ENCODE data around the gene ZSCAN4. TPM values are rescaled to one million over a fixed set of nuclear protein-coding genes. Genes with fewer than 3 reads are reported as not detected.
A peak's percentile ranks its signal among the peaks of the same experiment; 100 is the strongest.

ZSCAN4 gene
- total RNA-seq, 1 experiment from 2014 or later, result not detected

- intact Hi-C loops (cut with micrococcal nuclease), result no loop called here
- peaks cover 46% of the 10 kb centered on the region for H3K36me3 Mint-ChIP-seq (ENCODE audit: insufficient read depth, unreplicated experiment)
- H3K4me1 Mint-ChIP-seq (ENCODE audit: insufficient read depth, unreplicated experiment), result no peaks in the 10 kb centered on the region
- no TSS peak for BruUV-seq (replicated peaks)
- no peak overlapping the region for H3K4me3 Mint-ChIP-seq (ENCODE audit: unreplicated experiment)
- POLR2A ChIA-PET, result interaction anchor here (3.0 kb wide), 1 partner anchor 9 kb away, joined by 13 read pairs; the partner anchor contains the start of gene ZNF211
- H3K9me3 Mint-ChIP-seq (ENCODE audit: unreplicated experiment), result peaks cover 36% of the 10 kb centered on the region
- no peak for DNase-seq (ENCODE audit: unreplicated experiment)
- CTCF ChIA-PET, result interaction anchor here (0.6 kb wide), 1 partner anchor 261 kb away, joined by 3 read pairs; no protein-coding TSS in a partner anchor
- no peak overlapping the region for H3K27ac Mint-ChIP-seq (ENCODE audit: low read depth, unreplicated experiment)
- TF ChIP-seq CTCF (IDR thresholded peaks at IDR 0.05; ENCODE audit: unreplicated experiment), result no peak
- H3K27me3 Mint-ChIP-seq (ENCODE audit: insufficient read depth, unreplicated experiment), result no peaks in the 10 kb centered on the region
Measured at GRCh38 chr19:57642396-57643046, 26.2 kb upstream of the ZSCAN4 start.

- Mint-ChIP-seq H3K36me3 (ENCODE audit: insufficient read depth, unreplicated experiment) (peaks cover 36% of the 10 kb centered on the region), H3K9me3 (ENCODE audit: unreplicated experiment) (peaks cover 30% of the 10 kb centered on the region), H3K4me3 (ENCODE audit: unreplicated experiment) (no peak overlapping the region), H3K4me1 (ENCODE audit: insufficient read depth, unreplicated experiment) (no peaks in the 10 kb centered on the region), H3K27me3 (ENCODE audit: insufficient read depth, unreplicated experiment) (no peaks in the 10 kb centered on the region), H3K27ac (ENCODE audit: low read depth, unreplicated experiment) (no peak overlapping the region)
- no peak for TF ChIP-seq CTCF (IDR thresholded peaks at IDR 0.05; ENCODE audit: unreplicated experiment)
- no peak for DNase-seq (ENCODE audit: unreplicated experiment)
- BruUV-seq (replicated peaks), result no TSS peak
- POLR2A ChIA-PET, result interaction anchor here (0.8 to 3.0 kb wide), 3 partner anchors 10 to 21 kb away, joined by 3 to 13 read pairs (median 3); partner anchors contain the start of gene ZNF211
- CTCF ChIA-PET, result interaction anchor here (0.6 to 0.9 kb wide), 2 partner anchors 20 to 164 kb away, joined by 3 to 4 read pairs; no protein-coding TSS in a partner anchor
- intact Hi-C loops (cut with micrococcal nuclease), result no loop called here
Measured at GRCh38 chr19:57643734-57644133, 25.0 kb upstream of the ZSCAN4 start.

- no TSS peak for BruUV-seq (replicated peaks)
- Mint-ChIP-seq H3K4me1 (ENCODE audit: insufficient read depth, unreplicated experiment) (no peaks in the 10 kb centered on the region), H3K4me3 (ENCODE audit: unreplicated experiment) (no peak overlapping the region), H3K27ac (ENCODE audit: low read depth, unreplicated experiment) (no peak overlapping the region), H3K9me3 (ENCODE audit: unreplicated experiment) (peaks cover 33% of the 10 kb centered on the region), H3K27me3 (ENCODE audit: insufficient read depth, unreplicated experiment) (no peaks in the 10 kb centered on the region), H3K36me3 (ENCODE audit: insufficient read depth, unreplicated experiment) (peaks cover 5% of the 10 kb centered on the region)
- DNase-seq (ENCODE audit: unreplicated experiment), result no peak
- TF ChIP-seq CTCF (IDR thresholded peaks at IDR 0.05; ENCODE audit: unreplicated experiment), result no peak
- ChIA-PET POLR2A (interaction anchor here (0.6 to 1.1 kb wide), 2 partner anchors 32 to 161 kb away, joined by 3 read pairs; no protein-coding TSS in a partner anchor), CTCF (no interaction called here)
- intact Hi-C loops (cut with micrococcal nuclease), result no loop called here
Measured at GRCh38 chr19:57648331-57649003, 20.3 kb upstream of the ZSCAN4 start.

GRCh38 chr19:57651654-57651996, 17.1 kb upstream of the ZSCAN4 start:
- no TSS peak for BruUV-seq (replicated peaks)

More at GRCh38 chr19:57651654-57651996, 17.1 kb upstream of the ZSCAN4 start:
- H3K36me3 Mint-ChIP-seq (ENCODE audit: insufficient read depth, unreplicated experiment), result peaks cover 5% of the 10 kb centered on the region
- peak overlapping the region; percentile 21 for H3K4me3 Mint-ChIP-seq (ENCODE audit: unreplicated experiment)
- intact Hi-C loops (cut with micrococcal nuclease), result no loop called here
- ChIA-PET CTCF (interaction anchor here (0.6 to 1.2 kb wide), 4 partner anchors 8 to 868 kb away, joined by 3 to 8 read pairs (median 3); partner anchors contain the start of genes ZBTB45 and ZNF587B), POLR2A (interaction anchor here (1.5 kb wide), 1 partner anchor 12 kb away, joined by 4 read pairs; no protein-coding TSS in a partner anchor)
- H3K4me1 Mint-ChIP-seq (ENCODE audit: insufficient read depth, unreplicated experiment), result no peaks in the 10 kb centered on the region
- no peak for DNase-seq (ENCODE audit: unreplicated experiment)
- H3K27me3 Mint-ChIP-seq (ENCODE audit: insufficient read depth, unreplicated experiment), result no peaks in the 10 kb centered on the region
- no peak for TF ChIP-seq CTCF (IDR thresholded peaks at IDR 0.05; ENCODE audit: unreplicated experiment)
- H3K9me3 Mint-ChIP-seq (ENCODE audit: unreplicated experiment), result peaks cover 45% of the 10 kb centered on the region
- H3K27ac Mint-ChIP-seq (ENCODE audit: low read depth, unreplicated experiment), result peak overlapping the region; percentile 66
